GM19043 (cell line): ENCODE measurements around the gene KDM4E.
"Not testable (repeated sequence)": the region's sequence is repeated elsewhere in the genome, so short reads cannot be mapped to it uniquely, and the experiment has no call there.

Experiments
- ATAC-seq: cut with Tn5 transposase; IDR thresholded peaks from one replicate; pipeline ENCODE4 v1.9.1; 2021; ENCODE audit warnings: low read depth; ENCODE audit not compliant: unreplicated experiment

The KDM4E gene

DNA sequence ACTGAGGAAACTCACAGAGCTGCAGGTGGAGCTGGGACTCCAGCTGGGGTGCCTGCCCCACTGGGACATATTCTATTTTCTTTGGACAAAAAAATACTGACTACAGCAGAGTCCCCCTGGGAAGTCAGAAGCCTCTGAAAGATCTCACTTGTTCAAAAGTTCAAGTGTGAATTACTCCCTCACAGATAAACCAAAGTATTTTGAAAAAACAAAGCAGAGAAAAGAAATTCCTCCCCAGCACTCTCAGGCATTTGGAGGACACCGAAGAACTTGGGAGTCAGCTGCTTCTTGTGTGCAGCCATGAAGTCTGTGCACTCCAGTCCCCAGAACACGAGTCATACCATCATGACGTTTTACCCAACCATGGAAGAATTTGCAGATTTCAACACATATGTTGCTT lies 24.1 kb downstream of the KDM4E start, which contains the start of gene KDM4F:
Gene KDM4F, plus strand, starts transcription at position 301 of the 400 bp plus-strand sequence.
- ATAC-seq = not testable (repeated sequence)

DNA sequence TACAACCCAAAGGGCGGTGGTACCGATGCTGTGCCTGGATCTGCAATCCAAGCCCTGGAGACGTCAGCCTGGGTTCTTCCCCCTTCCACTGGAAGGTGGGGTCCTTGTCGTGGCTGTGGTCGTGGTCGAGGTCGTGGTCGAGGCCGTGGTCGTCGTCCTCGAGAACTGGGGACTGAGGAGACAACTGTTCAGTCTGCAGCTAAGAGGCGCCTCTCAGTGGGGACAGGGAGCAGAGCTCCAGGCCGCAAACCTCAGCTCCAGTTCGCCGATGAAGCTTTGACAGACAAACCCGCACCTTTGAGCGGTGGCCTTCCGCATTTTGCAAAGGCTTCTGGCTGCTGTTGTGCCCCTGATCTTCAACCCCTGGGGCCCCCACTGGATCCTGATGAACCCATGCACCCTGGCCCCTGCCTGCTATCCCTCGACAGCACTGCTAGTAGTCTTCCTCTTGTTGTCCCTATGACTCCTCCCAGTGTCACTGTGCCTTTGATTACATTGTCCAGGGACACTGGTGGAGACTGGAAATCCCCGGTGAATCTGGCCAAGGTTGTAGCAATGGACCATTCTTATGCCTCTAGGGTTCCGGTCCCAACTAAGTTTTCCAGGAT lies 25.6 kb downstream of the KDM4E start:
- no peak for ATAC-seq

GRCh38 chr11:95054356-95054755 lies 29.3 kb downstream of the KDM4E start:
- ATAC-seq = no peak

DNA sequence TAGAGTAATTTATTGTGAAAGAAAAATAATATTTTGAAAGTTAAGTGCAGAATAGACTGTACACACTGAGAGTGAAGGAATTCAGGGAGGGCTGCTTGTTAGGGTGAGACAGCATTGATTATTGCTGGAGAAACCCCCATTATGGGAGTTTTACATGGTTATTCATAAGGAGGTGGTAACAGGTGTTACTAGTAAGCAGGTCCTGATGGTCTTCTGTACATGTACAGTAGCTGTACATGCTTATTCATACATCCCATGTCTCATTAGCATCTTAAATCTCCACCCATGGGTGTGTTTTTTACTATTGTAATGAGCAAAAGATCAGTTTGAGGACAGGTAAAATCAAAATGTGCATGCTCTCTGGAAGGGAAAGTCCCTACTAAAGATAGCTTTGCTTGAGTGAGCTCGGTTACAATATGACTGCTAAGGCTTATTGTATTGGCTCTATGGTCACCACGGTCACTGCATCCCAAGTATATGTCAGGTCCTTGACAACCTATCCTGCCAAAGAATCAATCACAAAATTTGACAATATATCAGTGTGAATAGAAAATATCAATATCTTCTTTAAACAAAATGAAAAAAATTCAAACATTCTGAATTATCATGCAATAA lies 30.3 kb downstream of the KDM4E start:
- ATAC-seq = peak; percentile 98

GRCh38 chr11:95057959-95058358 lies 32.9 kb downstream of the KDM4E start:
- no peak for ATAC-seq

- ATAC-seq = no peak
Measured at GRCh38 chr11:95058621-95059020, 33.6 kb downstream of the KDM4E start.

DNA sequence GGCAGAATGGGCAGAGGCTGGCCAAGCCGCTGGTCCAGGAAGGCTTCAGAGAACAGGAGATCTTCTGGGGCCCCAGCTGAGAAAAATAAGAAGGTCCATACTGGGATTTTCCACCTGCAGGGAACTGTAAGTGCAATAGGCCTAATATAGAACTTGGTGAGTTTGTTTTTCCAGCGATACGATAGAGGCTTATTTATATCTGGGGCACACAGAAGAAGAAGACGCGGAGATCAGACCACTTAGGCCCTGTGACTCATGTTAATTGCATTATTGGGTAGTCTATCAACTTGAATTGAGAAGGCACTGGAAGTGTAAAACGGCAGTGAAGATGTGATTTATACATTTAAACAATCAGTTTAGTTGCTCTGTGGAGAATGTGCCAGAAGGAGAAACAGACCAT lies 34.0 kb downstream of the KDM4E start:
- ATAC-seq = no peak

DNA sequence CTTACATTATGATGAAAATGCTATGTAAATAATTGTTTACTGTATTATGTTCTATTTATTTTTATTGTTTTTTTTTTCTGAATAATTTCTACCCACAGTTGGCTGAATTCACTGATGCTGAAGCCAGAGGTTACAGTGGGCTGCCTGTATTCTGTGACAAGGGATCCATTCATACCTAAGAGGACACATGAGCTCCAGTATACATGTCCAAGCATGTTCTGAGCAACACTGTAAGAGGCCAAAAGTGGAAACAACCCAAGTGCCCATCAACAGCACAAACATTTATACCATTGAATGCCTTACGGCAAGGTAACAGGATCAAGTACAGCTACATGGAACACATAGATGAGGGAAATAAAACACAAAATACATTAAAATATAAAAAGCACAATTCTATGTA lies 40.3 kb downstream of the KDM4E start:
- ATAC-seq = no peak

GRCh38 chr11:95066716-95067038 lies 41.6 kb downstream of the KDM4E start, which contains the start of gene SRSF8:
Gene SRSF8 (plus strand): TSS chr11:95066919. CDS start chr11:95067227, 308 bp downstream.
- ATAC-seq = peak; percentile 33

- peak; percentile 44 for ATAC-seq
Measured at GRCh38 chr11:95067039-95067840, 42.2 kb downstream of the KDM4E start.

DNA sequence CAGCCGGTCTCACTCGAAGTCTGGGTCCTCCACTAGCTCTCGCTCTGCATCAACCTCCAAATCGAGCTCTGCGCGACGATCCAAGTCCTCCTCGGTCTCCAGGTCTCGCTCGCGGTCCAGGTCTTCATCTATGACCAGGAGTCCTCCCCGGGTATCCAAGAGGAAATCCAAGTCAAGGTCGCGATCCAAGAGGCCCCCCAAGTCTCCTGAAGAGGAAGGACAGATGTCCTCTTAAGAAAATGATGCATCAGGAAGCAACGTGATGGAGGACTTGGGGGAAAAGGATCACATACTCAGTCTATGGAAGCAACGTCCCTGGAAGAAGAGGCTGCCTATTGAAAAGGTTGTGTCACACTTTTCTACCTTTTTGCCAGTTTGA lies 42.8 kb downstream of the KDM4E start:
- ATAC-seq = no peak

- peak; percentile 68 for ATAC-seq
Measured at GRCh38 chr11:95068549-95068948, 43.5 kb downstream of the KDM4E start.

DNA sequence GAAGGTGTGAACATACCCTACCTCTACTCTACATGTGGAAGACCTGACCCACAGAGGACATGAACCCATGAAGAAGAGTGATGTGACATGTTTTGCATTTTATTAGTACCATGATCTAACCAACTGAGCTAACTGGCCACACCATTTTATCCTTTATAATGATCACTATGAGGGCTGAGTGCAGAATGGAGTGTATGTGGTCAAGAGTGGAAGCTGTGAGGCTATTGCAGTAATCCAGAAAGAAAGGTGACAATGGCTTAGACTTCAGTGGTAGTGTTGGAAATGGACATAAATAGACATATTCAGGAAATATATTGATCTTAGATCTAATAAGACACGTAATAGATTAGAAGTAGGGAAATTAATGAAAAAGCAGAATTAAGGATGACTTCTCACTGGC lies 45.4 kb downstream of the KDM4E start:
- no peak for ATAC-seq

- ATAC-seq = no peak
Measured at GRCh38 chr11:95072948-95073347, 47.9 kb downstream of the KDM4E start.

- ATAC-seq = no peak
Measured at GRCh38 chr11:95074792-95075563, 49.9 kb downstream of the KDM4E start.

DNA sequence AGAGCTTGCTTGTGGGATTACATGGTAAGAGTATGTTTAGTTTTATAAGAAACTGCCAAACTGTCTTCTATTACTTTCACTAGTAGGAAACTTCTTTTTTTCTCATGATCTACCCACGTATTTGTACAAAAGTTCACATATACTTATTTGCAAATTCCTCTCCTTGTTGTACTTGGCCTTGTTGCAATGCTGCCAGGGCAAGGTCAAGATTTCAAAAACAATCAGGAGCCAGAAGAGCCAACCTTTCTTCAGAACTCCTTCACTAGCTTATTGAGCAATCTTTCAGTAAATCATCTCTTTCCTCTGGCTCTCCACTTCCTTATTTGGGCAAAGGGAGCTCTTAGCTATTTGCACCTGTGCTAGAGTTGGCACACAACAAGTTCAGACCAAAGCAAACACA lies 51.4 kb downstream of the KDM4E start:
- ATAC-seq = peak; percentile 63

- ATAC-seq = no peak
Measured at GRCh38 chr11:95076981-95077380, 51.9 kb downstream of the KDM4E start.
